Activated naive CD8-positive, alpha-beta T cell treated with anti-CD3 and anti-CD28 coated beads, Interleukin-2, amount 50 U/mL, for 24 hours (primary cell): ENCODE data around the gene SHISA8.

Experiments
- ATAC-seq: fragments of 150-1000 bp; cut with Tn5 transposase; one replicate; pipeline ENCODE4 v1.10.0; 2021
- DNase-seq: peaks from one replicate; pipeline ENCODE4 v3.0.0; 2021
- H3K27ac Mint-ChIP-seq: one replicate; pipeline ENCODE4 v1.8.0; 2021; ENCODE audit warnings: mild to moderate bottlenecking, mixed read lengths
- H3K27me3 Mint-ChIP-seq: one replicate; pipeline ENCODE4 v1.8.0; 2021; ENCODE audit warnings: mixed read lengths
- H3K36me3 Mint-ChIP-seq: one replicate; pipeline ENCODE4 v1.8.0; 2021; ENCODE audit warnings: low read depth, mixed read lengths
- H3K4me1 Mint-ChIP-seq: one replicate; pipeline ENCODE4 v1.8.0; 2021; ENCODE audit warnings: mixed read lengths
- H3K4me3 Mint-ChIP-seq: one replicate; pipeline ENCODE4 v1.8.0; 2021; ENCODE audit warnings: mild to moderate bottlenecking, moderate library complexity, mixed read lengths
- H3K9me3 Mint-ChIP-seq: one replicate; pipeline ENCODE4 v1.8.0; 2021; ENCODE audit warnings: mixed read lengths

Gene SHISA8

GRCh38 chr22:41900652-41901312 lies 14.1 kb downstream of the SHISA8 start:
- no peaks in the 10 kb centered on the region for H3K4me1 Mint-ChIP-seq
- H3K36me3 Mint-ChIP-seq: peaks cover 28% of the 10 kb centered on the region
- ATAC-seq: no peak
- no peak overlapping the region for H3K4me3 Mint-ChIP-seq
- no peaks in the 10 kb centered on the region for H3K27me3 Mint-ChIP-seq
- no peak overlapping the region for H3K27ac Mint-ChIP-seq
- H3K9me3 Mint-ChIP-seq: no peaks in the 10 kb centered on the region
- no peak for DNase-seq

GRCh38 chr22:41899992-41900651 lies 14.8 kb downstream of the SHISA8 start:
- Mint-ChIP-seq H3K36me3 (peaks cover 26% of the 10 kb centered on the region), H3K4me3 (no peak overlapping the region), H3K27ac (no peak overlapping the region), H3K27me3 (no peaks in the 10 kb centered on the region), H3K4me1 (no peaks in the 10 kb centered on the region), H3K9me3 (no peaks in the 10 kb centered on the region)
- no peak for ATAC-seq
- no peak for DNase-seq

GRCh38 chr22:41899110-41899509 lies 15.8 kb downstream of the SHISA8 start:
- no peaks in the 10 kb centered on the region for H3K4me1 Mint-ChIP-seq
- ATAC-seq: no peak

GRCh38 chr22:41898645-41899044 lies 16.2 kb downstream of the SHISA8 start:
- no peak overlapping the region for H3K27ac Mint-ChIP-seq
- H3K4me3 Mint-ChIP-seq: no peak overlapping the region
- H3K36me3 Mint-ChIP-seq: peaks cover 25% of the 10 kb centered on the region
- H3K9me3 Mint-ChIP-seq: no peaks in the 10 kb centered on the region
- DNase-seq (no peak), ATAC-seq (no peak)
- H3K4me1 Mint-ChIP-seq: no peaks in the 10 kb centered on the region
- no peaks in the 10 kb centered on the region for H3K27me3 Mint-ChIP-seq

More at GRCh38 chr22:41899110-41899509, 15.8 kb downstream of the SHISA8 start:
- H3K27ac Mint-ChIP-seq: no peak overlapping the region
- H3K9me3 Mint-ChIP-seq: no peaks in the 10 kb centered on the region
- DNase-seq: no peak
- peaks cover 24% of the 10 kb centered on the region for H3K36me3 Mint-ChIP-seq
- H3K27me3 Mint-ChIP-seq: no peaks in the 10 kb centered on the region
- no peak overlapping the region for H3K4me3 Mint-ChIP-seq

GRCh38 chr22:41893591-41894375 lies 21.1 kb downstream of the SHISA8 start:
- no peak for DNase-seq
- peak overlapping the region; percentile 22 for H3K27ac Mint-ChIP-seq
- no peaks in the 10 kb centered on the region for H3K9me3 Mint-ChIP-seq
- no peaks in the 10 kb centered on the region for H3K4me1 Mint-ChIP-seq
- H3K4me3 Mint-ChIP-seq: no peak overlapping the region
- H3K36me3 Mint-ChIP-seq: peaks cover 29% of the 10 kb centered on the region
- no peak for ATAC-seq
- H3K27me3 Mint-ChIP-seq: no peaks in the 10 kb centered on the region

- no peak overlapping the region for H3K4me3 Mint-ChIP-seq
- no peaks in the 10 kb centered on the region for H3K9me3 Mint-ChIP-seq
- ATAC-seq (no peak), DNase-seq (no peak)
- no peak overlapping the region for H3K27ac Mint-ChIP-seq
- H3K27me3 Mint-ChIP-seq: no peaks in the 10 kb centered on the region
- peaks cover 27% of the 10 kb centered on the region for H3K36me3 Mint-ChIP-seq
- no peaks in the 10 kb centered on the region for H3K4me1 Mint-ChIP-seq
Measured at GRCh38 chr22:41892721-41893120, 22.2 kb downstream of the SHISA8 start.

GRCh38 chr22:41891407-41891806 lies 23.5 kb downstream of the SHISA8 start:
- H3K9me3 Mint-ChIP-seq: no peaks in the 10 kb centered on the region
- H3K4me1 Mint-ChIP-seq: no peaks in the 10 kb centered on the region
- no peak overlapping the region for H3K27ac Mint-ChIP-seq
- H3K27me3 Mint-ChIP-seq: no peaks in the 10 kb centered on the region
- peaks cover 30% of the 10 kb centered on the region for H3K36me3 Mint-ChIP-seq
- H3K4me3 Mint-ChIP-seq: no peak overlapping the region
- no peak for DNase-seq
- no peak for ATAC-seq

- no peak for DNase-seq
- no peaks in the 10 kb centered on the region for H3K9me3 Mint-ChIP-seq
- H3K36me3 Mint-ChIP-seq: peaks cover 50% of the 10 kb centered on the region
- no peak for ATAC-seq
- no peak overlapping the region for H3K4me3 Mint-ChIP-seq
- H3K4me1 Mint-ChIP-seq: no peaks in the 10 kb centered on the region
- no peak overlapping the region for H3K27ac Mint-ChIP-seq
- no peaks in the 10 kb centered on the region for H3K27me3 Mint-ChIP-seq
Measured at GRCh38 chr22:41888627-41889200, 26.2 kb downstream of the SHISA8 start.

GRCh38 chr22:41885516-41885915 lies 29.4 kb downstream of the SHISA8 start:
- Mint-ChIP-seq H3K27me3 (no peaks in the 10 kb centered on the region), H3K9me3 (no peaks in the 10 kb centered on the region), H3K27ac (no peak overlapping the region), H3K36me3 (peaks cover 54% of the 10 kb centered on the region), H3K4me3 (no peak overlapping the region), H3K4me1 (no peaks in the 10 kb centered on the region)
- ATAC-seq (peak; percentile 15), DNase-seq (no peak)

- no peak overlapping the region for H3K4me3 Mint-ChIP-seq
- no peaks in the 10 kb centered on the region for H3K9me3 Mint-ChIP-seq
- peaks cover 53% of the 10 kb centered on the region for H3K36me3 Mint-ChIP-seq
- H3K4me1 Mint-ChIP-seq: no peaks in the 10 kb centered on the region
- no peak overlapping the region for H3K27ac Mint-ChIP-seq
- no peaks in the 10 kb centered on the region for H3K27me3 Mint-ChIP-seq
- DNase-seq: no peak
- ATAC-seq: no peak
Measured at GRCh38 chr22:41885116-41885515, 29.8 kb downstream of the SHISA8 start.

- Mint-ChIP-seq H3K27me3 (no peaks in the 10 kb centered on the region), H3K9me3 (no peaks in the 10 kb centered on the region), H3K4me1 (peaks cover under 1% of the 10 kb centered on the region), H3K27ac (no peak overlapping the region), H3K4me3 (no peak overlapping the region), H3K36me3 (peaks cover 61% of the 10 kb centered on the region)
- DNase-seq: no peak
- ATAC-seq: no peak
Measured at GRCh38 chr22:41883400-41883799, 31.5 kb downstream of the SHISA8 start.

- H3K9me3 Mint-ChIP-seq: no peaks in the 10 kb centered on the region
- peaks cover 71% of the 10 kb centered on the region for H3K36me3 Mint-ChIP-seq
- ATAC-seq (no peak), DNase-seq (no peak)
- H3K4me3 Mint-ChIP-seq: no peak overlapping the region
- no peaks in the 10 kb centered on the region for H3K27me3 Mint-ChIP-seq
- peaks cover 27% of the 10 kb centered on the region for H3K4me1 Mint-ChIP-seq
- no peak overlapping the region for H3K27ac Mint-ChIP-seq
Measured at GRCh38 chr22:41880653-41881052, 34.2 kb downstream of the SHISA8 start.

GRCh38 chr22:41876675-41877074 lies 38.2 kb downstream of the SHISA8 start:
- Mint-ChIP-seq H3K27me3 (no peaks in the 10 kb centered on the region), H3K27ac (peak overlapping the region; percentile 83), H3K9me3 (no peaks in the 10 kb centered on the region), H3K36me3 (peaks cover 76% of the 10 kb centered on the region), H3K4me1 (peaks cover 65% of the 10 kb centered on the region), H3K4me3 (no peak overlapping the region)
- ATAC-seq: no peak
- no peak for DNase-seq

GRCh38 chr22:41876275-41876674 lies 38.6 kb downstream of the SHISA8 start:
- H3K9me3 Mint-ChIP-seq: no peaks in the 10 kb centered on the region
- ATAC-seq (no peak), DNase-seq (no peak)
- H3K4me1 Mint-ChIP-seq: peaks cover 69% of the 10 kb centered on the region
- H3K27ac Mint-ChIP-seq: peak overlapping the region; percentile 83
- H3K36me3 Mint-ChIP-seq: peaks cover 76% of the 10 kb centered on the region
- H3K4me3 Mint-ChIP-seq: no peak overlapping the region
- H3K27me3 Mint-ChIP-seq: no peaks in the 10 kb centered on the region
